ENCODE measurements around the gene GARIN5A. TPM values are rescaled to one million over a fixed set of nuclear protein-coding genes. Genes with fewer than 3 reads are reported as not detected.

Gene GARIN5A
- polyA plus RNA-seq, 2 donors: 1.3 to 1.4 TPM

GRCh38 chr19:50490411-50490811, 13.8 kb upstream of the GARIN5A start:
- Histone ChIP-seq H3K36me3 (ENCODE audit: control insufficient read depth in 2 of 2, insufficient read depth in 2 of 2, low read length in 1 of 2) (no peaks in the 10 kb centered on the region), H3K4me1 (ENCODE audit: control insufficient read depth in 2 of 2, insufficient read depth in 2 of 2, low read length in 1 of 2) (peaks cover 0 to 4% of the 10 kb centered on the region in 2 donors), H3K4me3 (ENCODE audit: low read depth in 1 of 2, low read length in 2 of 2) (peak overlapping the region in 1 of 2 donors; percentile 2), H3K9me3 (ENCODE audit: control insufficient read depth in 2 of 2, insufficient read depth in 1 of 2, low read depth in 1 of 2, low read length in 1 of 2) (no peaks in the 10 kb centered on the region), H3K27me3 (ENCODE audit: control insufficient read depth in 1 of 2, insufficient read depth in 2 of 2, low read length in 2 of 2) (no peaks in the 10 kb centered on the region), H3K27ac (ENCODE audit: low read depth in 2 of 2, low read length in 1 of 2) (no peak overlapping the region)
- 92 to 95% methylated on average over 18 of the region's 18 CpGs for WGBS, 2 donors

GRCh38 chr19:50489461-50490011, 12.9 kb upstream of the GARIN5A start:
- Histone ChIP-seq H3K4me1 (ENCODE audit: control insufficient read depth in 2 of 2, insufficient read depth in 2 of 2, low read length in 1 of 2) (peaks cover 0 to 4% of the 10 kb centered on the region in 2 donors), H3K4me3 (ENCODE audit: low read depth in 1 of 2, low read length in 2 of 2) (no peak overlapping the region), H3K27ac (ENCODE audit: low read depth in 2 of 2, low read length in 1 of 2) (no peak overlapping the region), H3K36me3 (ENCODE audit: control insufficient read depth in 2 of 2, insufficient read depth in 2 of 2, low read length in 1 of 2) (peaks cover 0 to 3% of the 10 kb centered on the region in 2 donors), H3K9me3 (ENCODE audit: control insufficient read depth in 2 of 2, insufficient read depth in 1 of 2, low read depth in 1 of 2, low read length in 1 of 2) (peaks cover 0 to 3% of the 10 kb centered on the region in 2 donors), H3K27me3 (ENCODE audit: control insufficient read depth in 1 of 2, insufficient read depth in 2 of 2, low read length in 2 of 2) (no peaks in the 10 kb centered on the region)
- 53 to 61% methylated on average over 23 to 24 of the region's 24 CpGs for WGBS, 2 donors

GRCh38 chr19:50488389-50489194, 11.9 kb upstream of the GARIN5A start:
- Histone ChIP-seq H3K4me1 (ENCODE audit: control insufficient read depth in 2 of 2, insufficient read depth in 2 of 2, low read length in 1 of 2) (peaks cover 0 to 4% of the 10 kb centered on the region in 2 donors), H3K36me3 (ENCODE audit: control insufficient read depth in 2 of 2, insufficient read depth in 2 of 2, low read length in 1 of 2) (peaks cover 0 to 3% of the 10 kb centered on the region in 2 donors), H3K27me3 (ENCODE audit: control insufficient read depth in 1 of 2, insufficient read depth in 2 of 2, low read length in 2 of 2) (no peaks in the 10 kb centered on the region), H3K4me3 (ENCODE audit: low read depth in 1 of 2, low read length in 2 of 2) (no peak overlapping the region), H3K27ac (ENCODE audit: low read depth in 2 of 2, low read length in 1 of 2) (no peak overlapping the region), H3K9me3 (ENCODE audit: control insufficient read depth in 2 of 2, insufficient read depth in 1 of 2, low read depth in 1 of 2, low read length in 1 of 2) (peaks cover 0 to 3% of the 10 kb centered on the region in 2 donors)
- WGBS, 2 donors: 37 to 38% methylated on average over 13 of the region's 13 CpGs

GRCh38 chr19:50486823-50487515, 10.3 kb upstream of the GARIN5A start:
- Histone ChIP-seq H3K36me3 (ENCODE audit: control insufficient read depth in 2 of 2, insufficient read depth in 2 of 2, low read length in 1 of 2) (peaks cover 3 to 10% of the 10 kb centered on the region in 2 donors), H3K27me3 (ENCODE audit: control insufficient read depth in 1 of 2, insufficient read depth in 2 of 2, low read length in 2 of 2) (no peaks in the 10 kb centered on the region), H3K4me3 (ENCODE audit: low read depth in 1 of 2, low read length in 2 of 2) (no peak overlapping the region), H3K4me1 (ENCODE audit: control insufficient read depth in 2 of 2, insufficient read depth in 2 of 2, low read length in 1 of 2) (peaks cover 0 to 4% of the 10 kb centered on the region in 2 donors), H3K27ac (ENCODE audit: low read depth in 2 of 2, low read length in 1 of 2) (no peak overlapping the region), H3K9me3 (ENCODE audit: control insufficient read depth in 2 of 2, insufficient read depth in 1 of 2, low read depth in 1 of 2, low read length in 1 of 2) (peaks cover 0 to 3% of the 10 kb centered on the region in 2 donors)
- WGBS, 2 donors: 72 to 75% methylated on average over 18 of the region's 18 CpGs

GRCh38 chr19:50485284-50485955, 8.8 kb upstream of the GARIN5A start:
- Histone ChIP-seq H3K4me1 (ENCODE audit: control insufficient read depth in 2 of 2, insufficient read depth in 2 of 2, low read length in 1 of 2) (peaks cover 0 to 4% of the 10 kb centered on the region in 2 donors), H3K9me3 (ENCODE audit: control insufficient read depth in 2 of 2, insufficient read depth in 1 of 2, low read depth in 1 of 2, low read length in 1 of 2) (peaks cover 0 to 3% of the 10 kb centered on the region in 2 donors), H3K4me3 (ENCODE audit: low read depth in 1 of 2, low read length in 2 of 2) (no peak overlapping the region), H3K36me3 (ENCODE audit: control insufficient read depth in 2 of 2, insufficient read depth in 2 of 2, low read length in 1 of 2) (peaks cover 3 to 23% of the 10 kb centered on the region in 2 donors), H3K27me3 (ENCODE audit: control insufficient read depth in 1 of 2, insufficient read depth in 2 of 2, low read length in 2 of 2) (no peaks in the 10 kb centered on the region), H3K27ac (ENCODE audit: low read depth in 2 of 2, low read length in 1 of 2) (no peak overlapping the region)
- WGBS, 2 donors: 90 to 94% methylated on average over 10 of the region's 10 CpGs

- peaks cover 0 to 3% of the 10 kb centered on the region in 2 donors for H3K9me3 ChIP-seq (ENCODE audit: control insufficient read depth in 2 of 2, insufficient read depth in 1 of 2, low read depth in 1 of 2, low read length in 1 of 2)
- 86 to 88% methylated on average over 10 of the region's 10 CpGs for WGBS, 2 donors
- H3K27ac ChIP-seq (ENCODE audit: low read depth in 2 of 2, low read length in 1 of 2): no peak overlapping the region
- no peaks in the 10 kb centered on the region for H3K27me3 ChIP-seq (ENCODE audit: control insufficient read depth in 1 of 2, insufficient read depth in 2 of 2, low read length in 2 of 2)
- peaks cover 3 to 39% of the 10 kb centered on the region in 2 donors for H3K36me3 ChIP-seq (ENCODE audit: control insufficient read depth in 2 of 2, insufficient read depth in 2 of 2, low read length in 1 of 2)
- H3K4me3 ChIP-seq (ENCODE audit: low read depth in 1 of 2, low read length in 2 of 2): no peak overlapping the region
- H3K4me1 ChIP-seq (ENCODE audit: control insufficient read depth in 2 of 2, insufficient read depth in 2 of 2, low read length in 1 of 2): peaks cover 0 to 4% of the 10 kb centered on the region in 2 donors
Measured at GRCh38 chr19:50482916-50483315, 6.3 kb upstream of the GARIN5A start.

- H3K27ac ChIP-seq (ENCODE audit: low read depth in 2 of 2, low read length in 1 of 2): no peak overlapping the region
Measured at GRCh38 chr19:50482271-50482855, 5.7 kb upstream of the GARIN5A start.

GRCh38 chr19:50481351-50482149, 4.9 kb upstream of the GARIN5A start:
- 93 to 94% methylated on average over 26 to 27 of the region's 27 CpGs for WGBS, 2 donors
- H3K36me3 ChIP-seq (ENCODE audit: control insufficient read depth in 2 of 2, insufficient read depth in 2 of 2, low read length in 1 of 2): peaks cover 3 to 39% of the 10 kb centered on the region in 2 donors
- H3K27ac ChIP-seq (ENCODE audit: low read depth in 2 of 2, low read length in 1 of 2): no peak overlapping the region
- no peaks in the 10 kb centered on the region for H3K27me3 ChIP-seq (ENCODE audit: control insufficient read depth in 1 of 2, insufficient read depth in 2 of 2, low read length in 2 of 2)
- no peak overlapping the region for H3K4me3 ChIP-seq (ENCODE audit: low read depth in 1 of 2, low read length in 2 of 2)
- peaks cover 0 to 3% of the 10 kb centered on the region in 2 donors for H3K9me3 ChIP-seq (ENCODE audit: control insufficient read depth in 2 of 2, insufficient read depth in 1 of 2, low read depth in 1 of 2, low read length in 1 of 2)
- H3K4me1 ChIP-seq (ENCODE audit: control insufficient read depth in 2 of 2, insufficient read depth in 2 of 2, low read length in 1 of 2): peaks cover 3 to 7% of the 10 kb centered on the region in 2 donors

More at GRCh38 chr19:50482271-50482855, 5.7 kb upstream of the GARIN5A start:
- Histone ChIP-seq H3K4me1 (ENCODE audit: control insufficient read depth in 2 of 2, insufficient read depth in 2 of 2, low read length in 1 of 2) (peaks cover 4 to 5% of the 10 kb centered on the region in 2 donors), H3K9me3 (ENCODE audit: control insufficient read depth in 2 of 2, insufficient read depth in 1 of 2, low read depth in 1 of 2, low read length in 1 of 2) (peaks cover 0 to 3% of the 10 kb centered on the region in 2 donors), H3K36me3 (ENCODE audit: control insufficient read depth in 2 of 2, insufficient read depth in 2 of 2, low read length in 1 of 2) (peaks cover 3 to 39% of the 10 kb centered on the region in 2 donors), H3K4me3 (ENCODE audit: low read depth in 1 of 2, low read length in 2 of 2) (no peak overlapping the region), H3K27me3 (ENCODE audit: control insufficient read depth in 1 of 2, insufficient read depth in 2 of 2, low read length in 2 of 2) (no peaks in the 10 kb centered on the region)
- 83 to 92% methylated on average over 12 to 16 of the region's 16 CpGs for WGBS, 2 donors

Measured in esophagus (tissue), 2 donors.